Suprapubic skin (tissue), 4 donors: Measurements from ENCODE around the gene RAB26.
"Not testable (repeated sequence)": the region's sequence is repeated elsewhere in the genome, so short reads cannot be mapped to it uniquely, and the experiment has no call there.

ENCODE experiments used
- CTCF ChIP-seq, 2 donors: fragments of 200-600 bp in 1 of 2; fragments of 450-650 bp in 1 of 2; sonication (generic) in 1 of 2; IDR thresholded peaks; one replicate each; pipeline ENCODE4 v1.5.1; 2016 to 2019; ENCODE audit warnings: antibody characterized with exemption in 2 of 2, mild to moderate bottlenecking in 1 of 2, moderate library complexity in 1 of 2
- EP300 ChIP-seq: sonication (generic); formaldehyde crosslinking; IDR thresholded peaks from one replicate; pipeline ENCODE4 v1.6.1; 2017; ENCODE audit warnings: antibody characterized with exemption
- POLR2A ChIP-seq, 2 donors: fragments of 450-650 bp; IDR thresholded peaks; one replicate each; pipeline ENCODE4 v1.6.1; 2017; ENCODE audit warnings: antibody characterized with exemption in 2 of 2, mild to moderate bottlenecking in 2 of 2, moderate library complexity in 2 of 2
- POLR2AphosphoS5 ChIP-seq, 3 donors: sonication (generic); formaldehyde crosslinking; IDR thresholded peaks; one replicate each; pipeline ENCODE4 v1.6.1; 2017; ENCODE audit warnings: antibody characterized with exemption in 3 of 3

- not testable (repeated sequence) for TF ChIP-seq POLR2A (IDR thresholded peaks at IDR 0.05); CTCF (IDR thresholded peaks at IDR 0.05); EP300; POLR2AphosphoS5 (IDR thresholded peaks at IDR 0.05)
These were observed 38.6 kb upstream of the RAB26 start for GRCh38 chr16:2109872-2110271.
